NCI-H146 (cell line): ENCODE results near the gene ATP7B.

ENCODE experiments used
- DNase-seq: peaks from one replicate; lab custom pipeline; 2025; lab: John Stamatoyannopoulos, UW

The ATP7B gene

DNA sequence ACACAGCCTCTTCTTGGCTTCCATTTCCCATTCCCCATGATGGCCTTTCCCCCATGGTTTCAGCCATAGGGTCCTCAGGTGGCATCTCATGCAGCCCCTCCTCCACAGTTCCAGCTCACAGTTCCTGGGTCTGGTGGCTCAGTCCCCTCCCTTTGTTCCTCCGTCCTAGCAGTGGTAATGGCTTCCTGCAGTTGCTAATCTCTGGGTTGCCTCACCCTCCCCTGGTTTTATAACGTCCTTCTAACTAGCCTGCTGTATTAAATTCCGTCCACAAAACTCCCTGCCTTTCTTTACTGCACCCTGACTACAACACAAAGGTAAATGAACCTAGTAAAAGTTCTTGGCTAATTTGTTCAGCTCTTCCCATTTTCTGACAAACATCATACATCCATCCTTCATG, 118.6 kb downstream of the ATP7B start:
- DNase-seq, result no peak

DNA sequence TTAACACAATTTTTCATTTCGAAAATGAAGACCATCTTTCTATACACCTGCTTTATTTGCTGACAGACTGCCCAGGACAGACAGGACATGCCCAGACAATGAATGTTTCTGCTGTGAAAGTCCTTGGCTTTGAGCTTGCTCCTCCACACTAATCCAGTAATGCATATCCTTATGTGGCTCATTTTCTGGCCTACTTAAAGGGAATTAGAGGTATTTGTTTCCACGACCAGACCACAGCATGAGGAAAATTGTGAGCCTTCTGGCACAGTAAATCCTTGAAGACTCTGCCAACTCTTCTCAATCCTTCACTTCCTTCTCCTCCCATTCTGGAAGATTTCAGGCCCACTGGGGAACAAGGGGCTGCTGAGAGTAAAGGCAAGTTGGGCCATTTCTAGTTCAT, 123.8 kb downstream of the ATP7B start:
- no peak for DNase-seq

DNA sequence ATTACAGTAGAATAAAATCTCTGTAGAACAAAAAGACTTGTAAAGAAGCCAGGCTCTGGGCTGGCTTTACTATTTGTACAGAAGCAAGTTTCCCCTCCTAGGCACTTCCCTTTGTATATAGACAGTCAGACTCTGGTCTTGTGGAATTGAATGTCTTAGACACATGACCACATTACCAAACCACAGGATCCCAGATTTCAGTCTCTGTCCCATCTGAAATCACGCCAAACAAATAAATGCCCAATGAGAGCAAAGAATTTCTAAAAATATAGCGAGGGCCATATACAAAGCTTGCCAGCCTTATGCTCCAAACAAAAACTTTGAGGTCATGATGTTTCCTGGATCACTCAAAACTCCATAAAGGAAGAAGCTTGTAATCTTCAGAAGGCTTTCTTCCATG, 125.6 kb downstream of the ATP7B start:
- DNase-seq, result no peak

GRCh38 chr13:51883226-51883600, 128.0 kb downstream of the ATP7B start:
- DNase-seq, result no peak
